Measurements from ENCODE around the gene THBS2. TPM values are rescaled to one million over a fixed set of nuclear protein-coding genes. Genes with fewer than 3 reads are reported as not detected.

THBS2 gene
- total RNA-seq, 6 experiments from 2014 or later, result 2.7 to 28.7 (median 7.8) TPM

GRCh38 chr6:169188475-169188874, 65.2 kb downstream of the THBS2 start:
- no peak for DNase-seq
- no peak for ATAC-seq
- H3K4me3 ChIP-seq, result no peak overlapping the region
- intact Hi-C loops (cut with DNase I), result no loop called here
- no peaks in the 10 kb centered on the region for H3K27me3 ChIP-seq
- 69% methylated on average over 6 of the region's 6 CpGs for WGBS (ENCODE audit: insufficient coverage, low coverage, low lambda C conversion rate, missing lambda C conversion rate)
- H3K9me3 ChIP-seq, result no peaks in the 10 kb centered on the region
- no peak overlapping the region for H3K27ac ChIP-seq
- H3K4me1 ChIP-seq, result no peaks in the 10 kb centered on the region
- no peak for TF ChIP-seq POLR2A (IDR thresholded peaks at IDR 0.05)
- TF ChIP-seq CTCF (IDR thresholded peaks at IDR 0.05), result no peak
- no peaks in the 10 kb centered on the region for H3K36me3 ChIP-seq

GRCh38 chr6:169188051-169188470, 65.6 kb downstream of the THBS2 start:
- ATAC-seq (no peak), DNase-seq (no peak)
- Histone ChIP-seq H3K27me3 (no peaks in the 10 kb centered on the region), H3K9me3 (no peaks in the 10 kb centered on the region), H3K36me3 (no peaks in the 10 kb centered on the region), H3K4me3 (no peak overlapping the region), H3K4me1 (no peaks in the 10 kb centered on the region), H3K27ac (no peak overlapping the region)
- intact Hi-C loops (cut with DNase I), result no loop called here
- WGBS (ENCODE audit: insufficient coverage, low coverage, low lambda C conversion rate, missing lambda C conversion rate), result 61% methylated on average over 9 of the region's 9 CpGs
- TF ChIP-seq CTCF (IDR thresholded peaks at IDR 0.05), result no peak
- no peak for TF ChIP-seq POLR2A (IDR thresholded peaks at IDR 0.05)

GRCh38 chr6:169186496-169187169, 67.0 kb downstream of the THBS2 start:
- 68% methylated on average over 10 of the region's 25 CpGs for WGBS (ENCODE audit: insufficient coverage, low coverage, low lambda C conversion rate, missing lambda C conversion rate)
- DNase-seq, result no peak

GRCh38 chr6:169185692-169186485, 67.8 kb downstream of the THBS2 start:
- DNase-seq, result no peak
- intact Hi-C loops (cut with DNase I), result no loop called here
- 80% methylated on average over 21 of the region's 26 CpGs for WGBS (ENCODE audit: insufficient coverage, low coverage, low lambda C conversion rate, missing lambda C conversion rate)

More at GRCh38 chr6:169186496-169187169, 67.0 kb downstream of the THBS2 start:
- no peaks in the 10 kb centered on the region for H3K4me1 ChIP-seq
- no peak overlapping the region for H3K27ac ChIP-seq
- H3K4me3 ChIP-seq, result no peak overlapping the region
- no peaks in the 10 kb centered on the region for H3K27me3 ChIP-seq
- no peaks in the 10 kb centered on the region for H3K36me3 ChIP-seq
- ATAC-seq, result no peak
- intact Hi-C loops (cut with DNase I), result no loop called here
- no peak for TF ChIP-seq CTCF (IDR thresholded peaks at IDR 0.05)
- TF ChIP-seq POLR2A (IDR thresholded peaks at IDR 0.05), result no peak
- H3K9me3 ChIP-seq, result no peaks in the 10 kb centered on the region

More at GRCh38 chr6:169185692-169186485, 67.8 kb downstream of the THBS2 start:
- no peaks in the 10 kb centered on the region for H3K4me1 ChIP-seq
- H3K4me3 ChIP-seq, result no peak overlapping the region
- TF ChIP-seq POLR2A (IDR thresholded peaks at IDR 0.05), result no peak
- TF ChIP-seq CTCF (IDR thresholded peaks at IDR 0.05), result no peak
- H3K27me3 ChIP-seq, result no peaks in the 10 kb centered on the region
- H3K9me3 ChIP-seq, result no peaks in the 10 kb centered on the region
- no peak overlapping the region for H3K27ac ChIP-seq
- no peak for ATAC-seq
- H3K36me3 ChIP-seq, result no peaks in the 10 kb centered on the region
